ENCODE results near the gene LMBRD2. TPM values are rescaled to one million over a fixed set of nuclear protein-coding genes. Genes with fewer than 3 reads are reported as not detected.

The LMBRD2 gene
- total and polyA plus RNA-seq, 2 experiments from 2014 or later: 7.0 to 14.5 TPM

- Histone ChIP-seq H3F3A (ENCODE audit: insufficient read depth) (peaks cover 20% of the 10 kb centered on the region), H3K27ac (no peak overlapping the region)
These were observed 9.7 kb upstream of the LMBRD2 start for GRCh38 chr5:36161361-36161760.

GRCh38 chr5:36160617-36161016 lies 8.9 kb upstream of the LMBRD2 start:
- no peaks in the 10 kb centered on the region for H3K27me3 ChIP-seq (replicated peaks; ENCODE audit: insufficient read depth)
- WGBS, 2 experiments (ENCODE audit: low coverage in 1 of 2, low lambda C conversion rate in 2 of 2, missing lambda C conversion rate in 2 of 2): 98 to 100% methylated on average over 3 of the region's 3 CpGs
- no peak overlapping the region for H2AFZ ChIP-seq
- H3K27ac ChIP-seq: no peak overlapping the region
- peaks cover 33% of the 10 kb centered on the region for H3K4me1 ChIP-seq (ENCODE audit: insufficient read depth)
- DNase-seq: no peak
- H3K4me3 ChIP-seq: no peak overlapping the region
- no peaks in the 10 kb centered on the region; the same call in 1 of the 2 replicates for H4K20me1 ChIP-seq (ENCODE audit: insufficient read depth)
- peaks cover 83% of the 10 kb centered on the region for H3K79me2 ChIP-seq (ENCODE audit: insufficient read depth)
- in situ Hi-C loops (cut with MboI): no loop called here
- no peak overlapping the region for H3K4me2 ChIP-seq (ENCODE audit: unreplicated experiment)
- H3K9me3 ChIP-seq (ENCODE audit: low read depth): no peaks in the 10 kb centered on the region
- H3K36me3 ChIP-seq (ENCODE audit: low read depth): peaks cover 31% of the 10 kb centered on the region
- peaks cover 27% of the 10 kb centered on the region for H3F3A ChIP-seq (ENCODE audit: insufficient read depth)
- no peaks in the 10 kb centered on the region for H3K9me2 ChIP-seq (ENCODE audit: insufficient read depth)
- TF ChIP-seq EZH2 (IDR thresholded peaks at IDR 0.05; ENCODE audit: insufficient read depth, poor library complexity, severe bottlenecking): no peak
- TF ChIP-seq EZH2phosphoT487 (IDR thresholded peaks at IDR 0.05; ENCODE audit: insufficient read depth, low read depth): no peak
- no peak overlapping the region for H3K9ac ChIP-seq

More at GRCh38 chr5:36161361-36161760, 9.7 kb upstream of the LMBRD2 start:
- peaks cover 39% of the 10 kb centered on the region for H3K36me3 ChIP-seq (ENCODE audit: low read depth)
- TF ChIP-seq EZH2phosphoT487 (IDR thresholded peaks at IDR 0.05; ENCODE audit: insufficient read depth, low read depth) (no peak), EZH2 (IDR thresholded peaks at IDR 0.05; ENCODE audit: insufficient read depth, poor library complexity, severe bottlenecking) (no peak)
- no peaks in the 10 kb centered on the region; the same call in 1 of the 2 replicates for H4K20me1 ChIP-seq (ENCODE audit: insufficient read depth)
- H3K4me2 ChIP-seq (ENCODE audit: unreplicated experiment): no peak overlapping the region
- H3K4me3 ChIP-seq: no peak overlapping the region
- H3K79me2 ChIP-seq (ENCODE audit: insufficient read depth): peaks cover 89% of the 10 kb centered on the region
- H2AFZ ChIP-seq: no peak overlapping the region
- no peaks in the 10 kb centered on the region for H3K9me3 ChIP-seq (ENCODE audit: low read depth)
- no peak overlapping the region for H3K9ac ChIP-seq
- no peaks in the 10 kb centered on the region for H3K27me3 ChIP-seq (replicated peaks; ENCODE audit: insufficient read depth)
- no peak for DNase-seq
- no peaks in the 10 kb centered on the region for H3K9me2 ChIP-seq (ENCODE audit: insufficient read depth)
- peaks cover 26% of the 10 kb centered on the region for H3K4me1 ChIP-seq (ENCODE audit: insufficient read depth)
- 96 to 99% methylated on average over 4 of the region's 4 CpGs for WGBS, 2 experiments (ENCODE audit: low coverage in 1 of 2, low lambda C conversion rate in 2 of 2, missing lambda C conversion rate in 2 of 2)
- in situ Hi-C loops (cut with MboI): no loop called here

- no peak overlapping the region for H3K27ac ChIP-seq
- peaks cover 34% of the 10 kb centered on the region for H3F3A ChIP-seq (ENCODE audit: insufficient read depth)
- H3K4me1 ChIP-seq (ENCODE audit: insufficient read depth): peaks cover 45% of the 10 kb centered on the region
- no peaks in the 10 kb centered on the region for H3K9me3 ChIP-seq (ENCODE audit: low read depth)
- peaks cover 84% of the 10 kb centered on the region for H3K79me2 ChIP-seq (ENCODE audit: insufficient read depth)
- H3K36me3 ChIP-seq (ENCODE audit: low read depth): peaks cover 24% of the 10 kb centered on the region; the same call in 1 of the 2 replicates
- no peak overlapping the region for H2AFZ ChIP-seq
- in situ Hi-C loops (cut with MboI): no loop called here
- H3K9ac ChIP-seq: no peak overlapping the region
- H3K4me2 ChIP-seq (ENCODE audit: unreplicated experiment): peak overlapping the region; percentile 44
- DNase-seq: peak; percentile 34
- H3K9me2 ChIP-seq (ENCODE audit: insufficient read depth): no peaks in the 10 kb centered on the region
- WGBS, 2 experiments (ENCODE audit: low coverage in 1 of 2, low lambda C conversion rate in 2 of 2, missing lambda C conversion rate in 2 of 2): 50 to 51% methylated on average over 2 of the region's 2 CpGs
- H3K4me3 ChIP-seq: no peak overlapping the region
- TF ChIP-seq EZH2phosphoT487 (IDR thresholded peaks at IDR 0.05; ENCODE audit: insufficient read depth, low read depth) (no peak), EZH2 (IDR thresholded peaks at IDR 0.05; ENCODE audit: insufficient read depth, poor library complexity, severe bottlenecking) (no peak)
- no peaks in the 10 kb centered on the region for H4K20me1 ChIP-seq (ENCODE audit: insufficient read depth)
- no peaks in the 10 kb centered on the region for H3K27me3 ChIP-seq (replicated peaks; ENCODE audit: insufficient read depth)
These were observed 6.5 kb upstream of the LMBRD2 start for GRCh38 chr5:36158144-36158543.

GRCh38 chr5:36156619-36157018 lies 4.9 kb upstream of the LMBRD2 start:
- Histone ChIP-seq H3K9me3 (ENCODE audit: low read depth) (no peaks in the 10 kb centered on the region), H3K27me3 (replicated peaks; ENCODE audit: insufficient read depth) (no peaks in the 10 kb centered on the region), H3K4me1 (ENCODE audit: insufficient read depth) (peaks cover 46% of the 10 kb centered on the region), H2AFZ (no peak overlapping the region), H3K27ac (peak overlapping the region; percentile 63), H3K4me3 (no peak overlapping the region), H3K79me2 (ENCODE audit: insufficient read depth) (peaks cover 81% of the 10 kb centered on the region), H3K36me3 (ENCODE audit: low read depth) (peaks cover 20% of the 10 kb centered on the region; the same call in 1 of the 2 replicates), H3F3A (ENCODE audit: insufficient read depth) (peaks cover 42% of the 10 kb centered on the region), H3K4me2 (ENCODE audit: unreplicated experiment) (peak overlapping the region; percentile 44), H3K9ac (no peak overlapping the region), H3K9me2 (ENCODE audit: insufficient read depth) (no peaks in the 10 kb centered on the region), H4K20me1 (ENCODE audit: insufficient read depth) (no peaks in the 10 kb centered on the region)
- DNase-seq: peak; percentile 79
- no peak for TF ChIP-seq EZH2 (IDR thresholded peaks at IDR 0.05; ENCODE audit: insufficient read depth, poor library complexity, severe bottlenecking)
- no peak for TF ChIP-seq EZH2phosphoT487 (IDR thresholded peaks at IDR 0.05; ENCODE audit: insufficient read depth, low read depth)
- 0 to 3% methylated on average over 1 of the region's 1 CpG for WGBS, 2 experiments (ENCODE audit: low coverage in 1 of 2, low lambda C conversion rate in 2 of 2, missing lambda C conversion rate in 2 of 2)
- in situ Hi-C loops (cut with MboI): no loop called here

Data from GM23248 (cell line).